ENCODE results near the gene MCTP1. TPM values are rescaled to one million over a fixed set of nuclear protein-coding genes. Genes with fewer than 3 reads are reported as not detected.
A peak's percentile ranks its signal among the peaks of the same experiment; 100 is the strongest.

The MCTP1 gene
- polyA plus RNA-seq, 3 donors = 34.4 to 72.9 (median 55.5) TPM

DNA sequence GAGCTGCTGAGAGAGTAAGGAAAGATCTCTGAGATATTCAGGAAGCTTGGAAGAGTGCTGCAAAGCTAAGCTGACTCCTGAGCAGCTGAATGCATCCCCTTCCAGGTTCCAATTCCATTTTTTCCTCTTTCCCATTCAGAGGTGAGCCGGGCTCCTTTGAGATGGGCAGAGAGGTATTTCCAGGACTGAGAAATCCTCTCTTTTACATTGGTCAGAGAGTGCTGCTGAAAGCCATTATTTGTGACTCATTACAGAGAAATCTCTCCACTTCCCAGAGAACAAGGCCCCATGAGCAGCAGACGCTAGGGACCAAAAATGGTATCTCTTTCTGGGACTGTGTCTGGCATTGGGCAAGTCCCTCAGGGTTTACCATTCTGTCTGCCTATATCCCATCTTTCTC, 3.7 kb downstream of the MCTP1 start:
- Histone ChIP-seq H3K27me3 (ENCODE audit: control insufficient read depth in 2 of 2, insufficient read depth in 2 of 2, low read length in 2 of 2) (peaks cover 55 to 64% of the 10 kb centered on the region in 2 donors), H3K9me3 (replicated peaks in 1 of 2; ENCODE audit: control insufficient read depth in 1 of 2, insufficient read depth in 1 of 2, low read length in 2 of 2) (no peaks in the 10 kb centered on the region)
- intact Hi-C loops (cut with micrococcal nuclease) = no loop called here

GRCh38 chr5:95280401-95281095, 4.3 kb downstream of the MCTP1 start:
- no peak for DNase-seq
- intact Hi-C loops (cut with micrococcal nuclease) = no loop called here
- no peaks in the 10 kb centered on the region for H3K9me3 ChIP-seq (replicated peaks in 1 of 2; ENCODE audit: control insufficient read depth in 1 of 2, insufficient read depth in 1 of 2, low read length in 2 of 2)
- no peaks in the 10 kb centered on the region for H3K79me2 ChIP-seq (ENCODE audit: insufficient read depth, low read length)
- peaks cover 0 to 10% (median 5%) of the 10 kb centered on the region in 7 donors for H3K9me3 Mint-ChIP-seq
- H3K27ac ChIP-seq (ENCODE audit: low read depth in 1 of 2, low read length in 2 of 2) = no peak overlapping the region
- peaks cover 39 to 61% (median 53%) of the 10 kb centered on the region in 3 donors for H3K27me3 Mint-ChIP-seq (ENCODE audit: low read depth in 3 of 3)
- H3K4me1 ChIP-seq (ENCODE audit: control insufficient read depth in 1 of 2, insufficient read depth in 2 of 2, low read length in 2 of 2) = peaks cover 14 to 24% of the 10 kb centered on the region in 2 donors
- H2AFZ ChIP-seq (ENCODE audit: insufficient read depth, low read depth, low read length, poor library complexity, severe bottlenecking) = no peak overlapping the region
- no peak overlapping the region for H3K27ac Mint-ChIP-seq
- H3K36me3 ChIP-seq (replicated peaks in 1 of 2; ENCODE audit: control insufficient read depth in 1 of 2, insufficient read depth in 2 of 2, low read length in 2 of 2) = no peaks in the 10 kb centered on the region
- H3K4me3 Mint-ChIP-seq = peak overlapping the region in 1 of 2 donors; percentile 51
- no peak overlapping the region for H3K4me2 ChIP-seq (replicated peaks; ENCODE audit: extremely low read depth, low read length, poor library complexity, severe bottlenecking)
- TF ChIP-seq, protein P1, sequence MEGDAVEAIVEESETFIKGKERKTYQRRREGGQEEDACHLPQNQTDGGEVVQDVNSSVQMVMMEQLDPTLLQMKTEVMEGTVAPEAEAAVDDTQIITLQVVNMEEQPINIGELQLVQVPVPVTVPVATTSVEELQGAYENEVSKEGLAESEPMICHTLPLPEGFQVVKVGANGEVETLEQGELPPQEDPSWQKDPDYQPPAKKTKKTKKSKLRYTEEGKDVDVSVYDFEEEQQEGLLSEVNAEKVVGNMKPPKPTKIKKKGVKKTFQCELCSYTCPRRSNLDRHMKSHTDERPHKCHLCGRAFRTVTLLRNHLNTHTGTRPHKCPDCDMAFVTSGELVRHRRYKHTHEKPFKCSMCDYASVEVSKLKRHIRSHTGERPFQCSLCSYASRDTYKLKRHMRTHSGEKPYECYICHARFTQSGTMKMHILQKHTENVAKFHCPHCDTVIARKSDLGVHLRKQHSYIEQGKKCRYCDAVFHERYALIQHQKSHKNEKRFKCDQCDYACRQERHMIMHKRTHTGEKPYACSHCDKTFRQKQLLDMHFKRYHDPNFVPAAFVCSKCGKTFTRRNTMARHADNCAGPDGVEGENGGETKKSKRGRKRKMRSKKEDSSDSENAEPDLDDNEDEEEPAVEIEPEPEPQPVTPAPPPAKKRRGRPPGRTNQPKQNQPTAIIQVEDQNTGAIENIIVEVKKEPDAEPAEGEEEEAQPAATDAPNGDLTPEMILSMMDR (IDR thresholded peaks at IDR 0.05) = no peak
- 100% methylated on average over 1 of the region's 8 CpGs for WGBS (ENCODE audit: insufficient coverage)
- peaks cover 11% of the 10 kb centered on the region for H3K4me1 Mint-ChIP-seq
- H4K20me1 ChIP-seq (ENCODE audit: insufficient read depth, low read length) = no peaks in the 10 kb centered on the region
- peaks cover 48 to 57% of the 10 kb centered on the region in 2 donors for H3K27me3 ChIP-seq (ENCODE audit: control insufficient read depth in 2 of 2, insufficient read depth in 2 of 2, low read length in 2 of 2)
- H3K9ac ChIP-seq (ENCODE audit: insufficient read depth, low read length, poor library complexity, severe bottlenecking) = no peak overlapping the region
- H3K4me3 ChIP-seq (replicated peaks in 1 of 3; ENCODE audit: low read depth in 2 of 3, low read length in 3 of 3) = no peak overlapping the region
- H3K36me3 Mint-ChIP-seq = peaks cover 0 to 4% of the 10 kb centered on the region in 2 donors

More for the DNA sequence above, 3.7 kb downstream of the MCTP1 start:
- H3K9me3 Mint-ChIP-seq = peaks cover 0 to 15% (median 6%) of the 10 kb centered on the region in 7 donors
- Histone ChIP-seq H3K9ac (ENCODE audit: insufficient read depth, low read length, poor library complexity, severe bottlenecking) (no peak overlapping the region), H4K20me1 (ENCODE audit: insufficient read depth, low read length) (no peaks in the 10 kb centered on the region), H2AFZ (ENCODE audit: insufficient read depth, low read depth, low read length, poor library complexity, severe bottlenecking) (no peak overlapping the region), H3K4me2 (replicated peaks; ENCODE audit: extremely low read depth, low read length, poor library complexity, severe bottlenecking) (no peak overlapping the region), H3K27ac (ENCODE audit: low read depth in 1 of 2, low read length in 2 of 2) (no peak overlapping the region), H3K36me3 (replicated peaks in 1 of 2; ENCODE audit: control insufficient read depth in 1 of 2, insufficient read depth in 2 of 2, low read length in 2 of 2) (no peaks in the 10 kb centered on the region), H3K4me1 (ENCODE audit: control insufficient read depth in 1 of 2, insufficient read depth in 2 of 2, low read length in 2 of 2) (peaks cover 14 to 24% of the 10 kb centered on the region in 2 donors), H3K4me3 (replicated peaks in 1 of 3; ENCODE audit: low read depth in 2 of 3, low read length in 3 of 3) (no peak overlapping the region), H3K79me2 (ENCODE audit: insufficient read depth, low read length) (no peaks in the 10 kb centered on the region)
- peaks cover 12% of the 10 kb centered on the region for H3K4me1 Mint-ChIP-seq
- peaks cover 46 to 68% (median 59%) of the 10 kb centered on the region in 3 donors for H3K27me3 Mint-ChIP-seq (ENCODE audit: low read depth in 3 of 3)
- H3K4me3 Mint-ChIP-seq = peak overlapping the region in 1 of 2 donors; percentile 64
- peaks cover 0 to 6% of the 10 kb centered on the region in 2 donors for H3K36me3 Mint-ChIP-seq
- TF ChIP-seq, protein P1 (IDR thresholded peaks at IDR 0.05) = no peak
- DNase-seq = no peak
- no CpG with 5 or more reads among the region's 2 CpGs for WGBS (ENCODE audit: insufficient coverage)
- no peak overlapping the region for H3K27ac Mint-ChIP-seq
